HL-60/S4 (cell line): ENCODE measurements around the gene FASN.

Experiments used
- in situ Hi-C: fragments of 300-500 bp; cut with MboI; formaldehyde crosslinking; loops from 2 replicates; pipeline ENCODE4 v1.14.3; 2022; ENCODE audit warnings: low sequenced_read_pairs

The FASN gene

DNA sequence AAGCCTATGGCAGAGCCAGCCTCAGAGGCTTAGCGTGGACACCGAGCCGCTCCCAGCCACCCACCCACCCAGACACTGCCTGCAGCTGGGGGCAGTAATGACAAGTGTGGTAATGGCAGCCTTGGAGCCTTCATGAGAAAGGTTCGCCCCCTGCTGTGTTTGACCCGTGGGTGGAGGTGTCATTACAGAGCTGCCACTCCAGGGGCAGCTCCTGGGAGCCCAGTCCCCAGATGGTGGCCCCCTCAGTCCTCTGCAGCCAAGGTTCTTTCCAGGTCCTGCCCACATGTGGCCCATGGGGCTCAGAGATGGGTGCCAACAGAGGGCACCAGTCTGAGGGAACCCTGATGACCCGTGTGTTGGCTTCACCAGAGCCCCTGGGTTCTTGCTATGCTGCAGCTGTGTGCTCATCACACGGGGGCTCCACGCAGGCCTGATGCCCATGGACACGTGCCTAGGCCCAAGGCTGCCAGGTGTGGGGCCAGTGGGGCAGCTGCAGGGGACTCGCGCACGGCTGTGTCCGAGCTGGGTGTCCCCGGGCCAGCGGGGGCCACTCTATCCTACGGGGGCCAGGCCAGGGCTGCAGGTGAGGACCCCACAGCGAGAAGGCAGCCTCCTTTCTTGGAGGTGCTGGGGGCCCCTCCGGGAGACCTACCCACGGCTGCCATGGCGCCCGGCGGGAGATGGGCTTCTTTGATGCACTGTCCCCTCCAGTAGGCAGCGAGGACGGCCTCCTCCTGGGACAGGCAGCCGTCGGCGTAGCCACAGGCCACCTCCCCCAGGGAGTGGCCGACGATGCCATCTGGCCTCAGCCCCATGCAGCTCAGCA, 8.1 kb downstream of the FASN start:
- in situ Hi-C loops, result no loop called here

DNA sequence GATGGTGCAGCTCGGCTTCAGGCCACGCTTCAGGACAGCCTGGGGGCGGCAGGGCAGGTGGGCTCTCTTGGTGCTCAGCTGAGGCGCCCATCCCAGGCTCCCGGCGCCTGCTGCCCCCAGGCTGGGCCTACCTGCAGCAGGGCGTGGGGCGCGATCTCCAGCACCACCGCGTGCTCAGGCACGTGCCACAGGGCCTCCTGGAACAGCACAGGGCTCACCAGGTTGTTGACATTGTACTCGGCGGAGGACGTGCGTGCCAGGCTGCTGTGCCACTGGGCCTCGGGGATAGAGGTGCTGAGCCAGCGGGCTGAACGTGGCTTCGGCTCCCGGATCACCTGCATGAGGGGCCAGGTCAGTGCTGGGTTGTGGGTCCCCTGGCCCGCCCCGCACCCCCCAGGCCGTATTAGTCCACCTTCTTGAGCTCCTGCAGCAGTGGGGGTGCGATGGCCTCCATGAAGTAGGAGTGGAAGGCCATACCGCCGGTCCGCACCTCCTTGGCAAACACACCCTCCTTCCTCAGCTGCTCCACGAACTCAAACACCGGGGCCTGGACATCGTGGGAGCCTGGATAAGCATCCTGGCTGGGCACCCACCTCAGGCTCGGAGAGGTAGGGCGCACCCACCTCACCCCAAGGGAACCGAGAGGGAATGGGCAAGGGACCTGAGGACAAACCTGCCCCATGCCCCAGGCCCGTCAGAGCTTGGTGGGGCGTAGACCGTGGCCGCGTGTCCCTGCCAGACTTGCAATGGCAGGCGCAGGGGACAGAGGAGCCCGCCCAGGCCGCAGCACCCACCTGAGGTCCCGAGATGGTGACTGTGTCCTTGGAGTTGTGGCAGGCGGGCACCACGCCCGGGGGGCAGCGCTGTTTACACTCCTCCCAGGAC, 9.0 kb downstream of the FASN start:
- in situ Hi-C loops, result no loop called here

DNA sequence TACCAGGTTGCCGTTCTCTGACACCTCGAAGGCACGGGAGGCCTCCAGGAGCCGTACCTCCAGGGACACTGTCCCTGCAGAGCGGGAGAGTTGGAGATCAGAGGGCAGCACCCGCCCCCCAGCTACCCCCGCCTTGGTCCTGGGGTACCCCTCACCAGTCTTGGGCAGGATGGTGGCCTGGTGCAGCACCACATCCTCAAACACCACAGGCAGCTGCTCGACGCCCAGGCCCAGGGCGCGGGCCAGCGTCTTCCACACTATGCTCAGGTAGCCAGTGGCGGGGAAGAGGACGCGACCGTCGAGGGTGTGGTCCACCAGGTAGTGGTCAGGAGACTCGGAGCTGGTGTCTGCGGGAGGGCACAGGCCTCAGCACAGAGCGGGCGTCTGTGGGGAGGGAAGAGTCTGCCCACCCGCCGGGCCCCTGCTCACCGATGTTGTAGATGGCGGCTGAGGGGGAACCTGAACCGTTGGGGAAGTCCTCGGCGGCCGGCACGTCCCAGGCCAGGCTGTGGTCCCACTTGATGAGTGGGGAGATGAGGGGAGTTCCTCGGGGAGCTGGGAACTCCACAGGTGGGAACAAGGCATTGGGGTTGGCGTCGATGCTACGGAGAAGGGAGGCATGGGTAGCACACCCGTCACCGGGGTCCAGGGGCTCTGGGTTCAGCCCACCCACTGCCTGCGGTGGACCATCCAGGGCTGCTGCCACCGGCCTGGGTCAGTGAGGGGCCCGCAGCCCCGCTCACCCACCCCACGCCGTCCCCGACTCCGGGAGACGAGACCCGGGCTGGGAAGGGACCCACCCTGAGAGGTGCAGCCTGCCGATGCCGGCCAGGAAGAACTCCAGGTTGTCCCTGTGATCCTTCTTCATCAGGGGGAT, 9.8 kb downstream of the FASN start:
- in situ Hi-C loops, result no loop called here

DNA sequence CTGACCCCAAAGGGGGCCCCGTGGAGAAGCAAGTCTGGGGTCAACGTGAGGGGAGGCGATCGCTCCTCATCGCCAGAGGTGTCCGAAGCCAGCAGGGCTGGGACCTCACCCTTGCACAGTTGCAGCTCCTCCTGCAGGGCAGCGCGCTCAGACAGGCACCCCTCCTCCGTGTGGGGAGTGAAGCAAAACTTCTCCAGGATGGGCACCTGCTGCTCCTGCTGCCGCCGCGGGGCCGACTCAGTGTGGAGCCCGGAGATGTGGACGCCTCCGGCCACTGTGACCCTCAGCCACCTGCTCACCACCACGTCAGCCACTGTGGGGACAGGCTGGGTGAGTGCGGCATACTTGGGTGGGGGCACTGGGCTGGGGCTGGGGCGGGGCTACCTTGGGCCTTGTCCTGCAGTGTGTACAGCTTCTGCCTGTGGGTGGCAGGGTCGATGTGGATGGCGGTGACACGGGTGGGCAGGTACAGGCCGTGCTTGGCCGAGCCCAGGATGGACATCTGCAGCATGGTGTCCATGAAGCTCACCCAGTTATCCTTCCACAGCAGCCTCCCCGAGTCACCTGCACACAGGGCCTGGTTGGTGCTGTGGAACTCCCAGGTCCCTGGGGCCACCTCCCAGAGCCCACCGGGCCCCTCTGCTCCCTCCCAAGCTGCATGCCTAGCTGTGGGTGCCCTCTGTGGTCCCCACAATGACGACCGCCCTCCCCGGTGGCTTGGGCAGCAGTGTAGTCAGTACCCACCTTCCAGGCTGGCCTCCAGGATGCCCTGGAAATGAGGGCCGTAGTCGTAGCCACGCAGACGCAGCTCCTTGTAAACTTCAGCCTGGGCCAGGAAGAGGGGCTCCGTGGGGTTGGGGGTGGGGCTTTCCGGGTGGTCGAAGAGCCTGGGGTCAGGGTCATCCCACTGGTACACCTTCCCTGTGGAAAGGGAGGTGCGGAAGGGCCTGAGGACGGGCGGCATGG, 10.8 kb downstream of the FASN start:
- in situ Hi-C loops, result no loop called here

DNA sequence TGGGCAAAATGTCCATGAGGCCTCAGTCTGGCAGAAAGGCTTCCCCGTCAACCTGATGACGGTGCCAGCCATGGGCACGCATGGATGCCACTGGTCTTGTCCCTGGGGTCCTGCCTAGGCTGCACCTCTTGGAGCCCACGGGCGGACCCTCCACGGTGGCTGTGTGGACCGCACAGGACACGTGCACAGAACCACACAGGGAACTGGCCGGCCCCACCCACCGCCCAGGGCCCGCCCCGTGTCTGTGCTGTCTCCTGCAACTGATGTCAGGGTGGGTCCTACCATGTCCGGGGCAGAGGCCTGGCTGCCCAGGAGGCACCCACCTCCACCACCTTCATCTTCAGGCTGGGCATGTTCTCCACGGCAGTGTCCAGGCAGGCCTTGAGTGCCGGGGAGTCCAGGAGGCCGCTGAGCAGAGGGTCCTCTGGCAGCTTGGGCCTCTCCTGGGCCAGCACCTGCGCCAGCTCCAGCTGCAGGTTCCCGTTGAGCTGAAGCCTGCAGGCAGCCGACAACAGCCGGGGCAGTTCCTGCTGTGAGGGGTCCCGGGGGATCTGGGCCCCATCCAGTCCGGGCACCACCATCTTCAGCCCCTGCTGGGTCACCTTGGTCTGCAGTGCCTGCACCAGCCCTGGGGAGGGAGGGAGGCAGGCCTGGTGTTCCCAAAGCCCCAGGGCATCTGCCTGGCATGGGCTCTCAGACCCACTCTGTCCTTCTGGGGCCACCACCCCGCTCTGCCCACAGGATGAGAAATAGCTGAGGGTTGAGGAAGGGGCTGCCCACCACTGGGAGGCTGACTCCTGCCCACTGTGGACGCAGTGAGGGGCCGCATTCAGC, 11.9 kb downstream of the FASN start:
- in situ Hi-C loops, result no loop called here

DNA sequence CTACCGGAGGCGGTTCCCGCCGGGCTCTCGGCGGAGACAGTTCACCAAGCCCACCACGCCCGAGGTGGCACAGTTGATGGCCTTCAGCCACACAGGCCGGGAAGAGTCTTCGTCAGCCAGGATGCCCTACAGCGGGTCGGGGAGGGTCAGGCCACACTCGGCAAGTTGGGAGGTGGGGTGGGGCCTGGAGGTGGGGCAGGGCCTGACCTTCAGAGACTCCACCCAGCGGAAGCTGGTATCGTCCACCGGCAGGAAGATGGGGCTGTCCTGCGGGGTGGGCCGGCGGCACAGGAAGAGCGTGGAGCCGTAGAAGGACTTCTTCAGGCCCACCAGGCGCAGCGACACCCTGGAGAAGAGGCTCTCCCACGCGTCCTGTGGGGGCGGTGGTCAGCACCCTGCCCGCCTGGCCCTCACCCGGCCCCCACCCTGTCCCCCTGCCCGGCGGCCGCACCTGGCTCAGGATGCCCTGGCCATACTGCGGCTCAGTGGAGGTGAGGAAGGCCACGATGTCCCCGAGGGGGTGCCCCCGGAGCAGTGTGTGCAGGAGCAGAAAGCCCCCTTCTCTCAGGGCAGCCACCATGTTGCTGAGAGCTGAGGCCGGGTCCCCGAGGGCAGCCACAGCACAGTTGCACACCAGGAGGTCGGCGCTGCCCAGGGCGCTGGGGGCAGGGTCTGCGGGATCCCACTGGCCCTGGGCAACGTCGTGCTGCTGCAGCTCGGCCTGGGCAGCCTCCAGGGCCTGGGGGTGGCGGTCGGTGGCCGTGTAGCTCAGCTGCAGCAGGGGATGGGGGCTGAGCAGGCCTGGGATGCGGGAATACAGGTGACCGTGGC, 12.8 kb downstream of the FASN start:
- in situ Hi-C loops, result no loop called here

DNA sequence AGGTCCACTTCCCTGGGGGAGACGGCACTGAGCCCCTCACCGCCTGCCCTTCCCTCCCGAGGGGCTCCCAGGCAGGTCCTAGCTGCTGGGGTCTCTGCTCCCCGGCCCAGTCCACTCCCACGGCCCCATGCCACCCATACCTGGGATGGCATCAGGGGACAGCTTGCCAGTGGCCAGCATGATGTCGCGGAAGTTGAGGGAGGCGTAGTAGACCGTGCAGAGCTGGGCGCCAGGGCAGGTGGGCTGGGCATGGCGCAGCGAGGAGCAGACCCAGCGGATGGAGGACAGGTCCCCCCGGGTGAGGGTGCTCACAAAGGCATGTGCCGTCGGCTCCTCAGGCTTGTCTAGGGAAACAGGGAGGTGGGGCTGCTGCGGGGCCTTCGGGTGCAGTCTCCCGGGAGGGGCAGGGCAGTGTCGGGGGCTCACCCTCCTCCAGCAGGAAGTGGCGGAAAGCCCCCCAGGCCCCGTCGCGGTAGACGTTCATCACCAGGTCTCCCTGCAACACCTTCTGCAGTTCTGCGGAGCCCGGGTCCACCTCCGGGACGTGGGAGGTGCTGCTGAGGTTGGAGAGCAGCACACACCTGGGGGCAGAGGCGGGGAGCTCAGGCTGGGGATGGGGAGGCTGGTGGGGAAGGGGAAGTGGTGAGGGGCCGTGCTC, 13.5 kb downstream of the FASN start:
- in situ Hi-C loops, result no loop called here

DNA sequence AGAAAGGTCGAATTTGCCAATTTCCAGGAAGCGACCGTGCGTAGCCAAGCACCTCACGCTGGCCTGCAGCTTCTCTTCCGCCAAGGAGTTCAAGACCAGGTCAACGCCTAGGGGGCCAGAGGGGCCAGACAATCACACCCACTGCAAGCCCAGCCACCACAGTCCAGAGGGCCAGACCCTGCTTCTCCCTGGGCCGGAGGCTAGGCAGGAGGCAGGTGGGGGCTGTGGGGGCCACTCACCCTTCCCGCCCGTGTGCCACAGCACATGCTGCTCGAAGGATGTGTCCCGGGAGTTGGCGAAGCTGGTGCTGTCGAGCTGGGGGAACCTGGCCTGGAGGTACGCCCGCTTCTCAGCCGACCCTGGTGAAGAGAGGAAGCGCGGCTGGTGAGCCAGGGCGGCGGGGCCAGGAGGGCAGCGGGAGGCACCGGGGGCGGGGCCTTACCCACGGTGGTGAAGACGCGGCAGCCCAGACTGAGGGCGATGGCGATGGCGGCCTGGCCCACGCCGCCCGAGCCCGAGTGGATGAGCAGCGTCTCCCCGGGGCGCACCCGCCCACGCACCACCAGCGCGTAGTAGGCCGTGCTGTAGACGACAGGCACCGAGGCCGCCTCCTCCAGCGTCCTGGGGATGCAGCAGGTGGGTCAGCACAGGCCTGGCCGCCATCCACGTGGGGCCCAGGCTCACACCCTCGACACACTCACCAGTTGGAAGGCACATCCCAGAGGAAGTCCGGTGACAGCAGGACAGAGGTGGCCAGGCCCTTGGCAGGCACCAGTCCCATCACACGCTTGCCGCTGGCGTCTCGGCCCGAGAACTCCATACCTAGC, 14.3 kb downstream of the FASN start:
- in situ Hi-C loops, result no loop called here

DNA sequence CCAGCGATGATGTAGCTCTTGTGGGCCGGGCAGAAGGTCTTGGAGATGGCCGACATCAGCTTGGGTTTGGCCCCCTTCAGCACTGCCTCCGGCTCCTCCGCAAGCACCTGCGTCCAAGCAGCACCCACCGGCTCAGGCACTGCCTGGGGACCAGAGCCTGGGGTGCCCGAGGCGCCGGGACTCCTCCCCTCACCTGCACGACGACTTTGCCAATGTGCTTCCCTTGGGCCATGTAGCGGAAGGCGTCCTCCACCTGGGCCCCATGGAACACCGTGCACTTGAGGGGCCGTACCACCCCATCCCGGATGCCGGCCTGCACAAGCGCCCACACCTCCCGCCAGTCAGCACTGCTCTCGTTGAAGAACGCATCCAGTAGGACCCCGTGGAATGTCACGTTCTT, 15.0 kb downstream of the FASN start:
- in situ Hi-C loops, result no loop called here

DNA sequence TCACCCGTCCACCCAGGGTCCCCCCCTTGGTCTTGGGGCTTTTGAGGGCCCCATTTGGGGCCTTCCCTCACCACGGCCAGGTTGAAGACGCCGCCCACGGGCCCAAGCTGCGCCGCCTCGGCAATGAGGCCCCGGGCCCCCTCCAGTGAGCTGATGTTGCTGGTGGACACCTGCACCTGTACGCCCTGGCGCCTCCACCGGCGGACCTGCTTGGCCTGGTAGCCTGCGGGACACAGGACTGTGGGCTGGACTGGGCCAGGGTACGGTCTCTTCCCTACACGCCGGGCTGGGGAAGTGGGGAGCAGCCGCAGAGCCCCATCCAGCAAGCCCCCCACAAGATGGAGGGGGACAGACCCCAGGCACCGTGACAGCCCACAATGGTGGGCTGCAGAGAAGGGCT, 15.6 kb downstream of the FASN start:
- in situ Hi-C loops, result no loop called here

DNA sequence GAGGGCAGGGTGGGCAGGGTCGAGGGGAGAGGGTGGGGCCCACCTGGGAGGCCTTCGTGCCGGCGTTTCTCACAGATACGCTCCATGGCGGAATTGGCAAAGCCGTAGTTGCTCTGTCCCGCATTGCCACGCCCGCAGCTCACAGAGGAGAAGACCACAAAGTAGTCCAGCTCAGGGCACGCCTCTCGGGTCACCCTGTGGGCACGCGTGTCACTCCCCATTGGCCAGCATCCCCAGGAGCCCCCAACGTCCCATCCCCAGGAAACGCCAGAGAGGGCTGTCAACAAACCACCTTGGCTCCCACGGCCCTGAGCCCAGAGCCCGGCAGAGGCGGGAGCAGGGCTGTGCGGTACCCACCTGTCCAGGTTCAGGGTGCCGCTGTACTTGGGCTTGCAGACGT, 16.1 kb downstream of the FASN start:
- in situ Hi-C loops, result no loop called here

DNA sequence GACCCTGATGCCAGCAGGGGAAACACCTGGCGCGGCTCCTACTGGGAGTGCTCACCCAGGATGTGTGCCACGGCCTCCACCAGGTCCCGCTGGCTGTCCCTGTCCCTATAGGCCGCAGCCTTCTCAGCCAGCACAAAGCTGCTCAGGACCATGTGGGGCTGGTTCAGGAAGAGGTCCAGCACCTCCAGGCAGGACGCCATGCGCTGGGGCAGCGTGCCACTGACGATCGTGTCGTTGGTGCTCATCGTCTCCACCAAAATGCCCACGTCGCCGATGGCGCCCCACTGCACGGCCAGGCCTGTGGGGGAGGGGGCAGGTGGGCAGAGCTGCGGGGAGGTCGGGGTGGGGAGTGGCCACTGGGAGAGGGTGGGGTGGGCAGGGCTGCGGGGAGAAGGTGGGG, 16.5 kb downstream of the FASN start:
- in situ Hi-C loops, result no loop called here

DNA sequence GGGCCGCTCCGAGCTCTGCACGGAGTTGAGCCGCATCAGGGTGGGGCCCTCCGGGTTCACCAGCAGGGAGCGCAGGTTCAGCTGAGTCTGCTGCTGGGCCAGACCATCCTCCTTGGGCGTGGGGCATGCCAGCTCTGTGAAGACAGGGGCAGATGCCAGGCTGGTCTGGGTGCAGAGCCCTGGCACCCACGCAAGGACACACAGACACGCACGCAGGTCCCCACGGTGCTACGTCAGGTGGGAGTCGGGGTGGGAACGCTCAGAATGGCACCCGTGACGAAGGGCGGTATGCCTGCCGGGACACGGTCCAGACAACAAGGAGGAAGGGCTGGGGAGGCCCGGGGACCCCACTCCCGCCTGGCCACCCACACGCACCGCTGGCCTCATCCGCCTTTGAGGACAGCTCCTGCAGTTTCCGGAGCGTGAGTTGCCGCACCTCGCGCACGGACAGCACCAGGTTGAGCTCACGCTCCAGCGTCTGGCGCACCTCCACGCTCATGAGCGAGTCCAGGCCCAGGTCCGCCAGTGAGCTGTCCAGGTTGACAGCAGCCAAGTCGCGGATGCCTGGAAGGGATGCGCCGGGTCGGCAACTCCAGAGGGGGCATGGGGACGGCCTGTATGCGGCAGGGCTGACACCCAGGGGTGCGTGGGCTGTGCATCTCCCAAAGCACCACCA, 17.1 kb downstream of the FASN start:
- in situ Hi-C loops, result no loop called here

DNA sequence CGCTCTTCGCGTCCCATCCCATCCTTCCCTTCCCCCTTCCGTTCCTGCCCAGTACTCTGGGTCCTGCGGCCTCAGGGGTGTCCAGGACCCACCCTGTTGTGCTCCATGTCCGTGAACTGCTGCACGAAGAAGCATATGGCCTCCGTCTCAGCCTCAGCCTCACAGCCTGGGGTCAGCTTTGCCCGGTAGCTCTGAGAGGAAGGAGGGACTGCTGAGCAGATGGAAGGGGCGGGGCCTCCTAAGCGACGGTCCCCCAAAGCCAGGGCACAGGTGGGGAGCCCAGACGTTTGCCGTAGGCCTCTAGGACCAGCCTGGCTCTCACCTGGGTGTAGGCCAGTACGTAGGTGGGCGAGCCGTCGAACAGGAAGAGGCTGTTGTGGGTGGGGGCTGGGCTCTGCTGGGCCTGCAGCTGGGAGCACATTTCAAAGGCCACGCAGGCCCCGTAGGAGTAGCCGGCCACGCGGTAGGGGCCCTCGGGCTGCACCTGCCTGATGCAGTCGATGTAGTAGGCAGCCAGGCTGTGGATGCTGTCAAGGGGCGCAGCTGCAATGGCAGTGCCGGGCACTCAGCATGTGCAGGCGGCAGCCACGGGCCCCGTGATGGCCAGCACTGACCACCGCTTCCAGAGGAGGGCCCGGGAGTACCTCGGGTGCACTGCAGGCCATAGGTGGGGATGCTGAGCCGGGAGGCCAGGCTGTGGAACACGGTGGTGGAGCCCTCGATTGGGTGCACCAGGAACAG, 17.8 kb downstream of the FASN start:
- in situ Hi-C loops, result no loop called here

DNA sequence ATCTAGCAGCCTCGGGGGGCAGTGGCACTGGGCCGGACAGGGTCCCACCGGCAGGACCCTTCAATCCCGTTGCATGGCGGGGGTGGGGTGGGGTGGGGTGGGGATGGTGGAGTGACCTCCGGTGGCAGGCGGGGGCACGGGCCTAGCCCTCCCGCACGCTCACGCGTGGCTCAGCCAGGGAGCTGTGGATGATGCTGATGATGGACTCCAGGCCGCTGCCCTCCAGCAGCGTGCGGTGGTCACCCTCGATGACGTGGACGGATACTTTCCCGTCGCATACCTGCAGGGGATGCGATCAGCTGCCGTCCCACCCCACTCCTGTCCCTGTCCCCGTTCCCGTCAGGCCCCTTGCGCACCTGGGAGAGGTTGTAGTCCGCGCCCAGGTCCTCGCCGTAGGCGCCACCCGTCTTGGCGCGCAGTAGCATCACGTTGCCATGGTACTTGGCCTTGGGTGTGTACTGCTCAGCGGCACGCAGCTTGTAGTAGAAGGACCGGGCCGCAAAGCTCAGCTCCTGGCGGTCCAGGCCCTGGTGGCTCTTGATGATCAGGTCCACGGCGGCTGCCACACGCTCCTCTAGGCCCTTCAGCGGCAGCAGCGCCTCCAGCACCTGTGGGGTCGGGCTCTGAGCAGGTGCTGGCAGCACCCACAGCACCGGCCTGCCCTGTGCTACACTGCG, 18.9 kb downstream of the FASN start:
- in situ Hi-C loops, result no loop called here
